COLO668 (cell line): ENCODE data around the gene ZNF423.

Experiments used
- DNase-seq: peaks from one replicate; lab custom pipeline; 2025; ENCODE audit not compliant: unreplicated experiment; lab: John Stamatoyannopoulos, UW

Gene ZNF423

GRCh38 chr16:49649013-49649765, 206.7 kb downstream of the ZNF423 start:
- no peak for DNase-seq

DNA sequence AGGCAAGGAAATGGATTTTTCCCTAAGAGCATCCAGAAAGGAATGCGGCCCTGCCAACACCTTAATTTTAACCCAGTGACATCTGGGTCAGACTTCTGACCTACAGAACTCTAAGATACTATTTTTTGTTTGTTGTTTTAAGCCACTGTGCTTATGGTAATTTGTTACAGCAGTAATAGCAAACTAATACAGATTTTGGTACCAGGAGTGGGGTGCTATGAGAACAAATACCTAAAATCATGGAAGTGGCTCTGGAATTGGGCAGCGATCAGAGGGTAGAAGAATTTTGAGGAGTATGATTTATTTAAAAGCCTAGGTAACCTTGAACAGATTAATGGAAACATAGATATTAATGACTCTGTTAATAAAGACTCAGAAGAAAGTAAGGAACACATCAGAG, 208.2 kb downstream of the ZNF423 start:
- no peak for DNase-seq

DNA sequence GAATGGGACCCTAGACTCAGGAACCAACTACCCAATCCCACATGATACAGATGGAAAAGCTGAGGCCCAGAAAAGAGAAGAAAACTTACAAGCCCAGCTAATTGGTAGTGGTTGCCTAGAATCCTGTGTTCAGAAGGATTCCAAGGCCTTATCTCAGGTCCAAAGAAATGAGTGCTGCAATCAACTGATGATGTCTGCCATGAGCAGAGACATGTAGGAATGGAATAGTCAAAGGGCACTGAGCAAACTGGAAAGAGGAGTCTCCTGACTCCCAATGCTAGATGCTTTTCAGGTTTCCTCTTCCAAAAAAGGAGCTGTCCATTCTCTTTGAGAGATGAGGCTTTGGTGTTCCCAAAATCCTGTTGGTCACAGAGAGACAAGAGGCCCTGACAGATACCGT, 210.6 kb downstream of the ZNF423 start:
- no peak for DNase-seq

DNA sequence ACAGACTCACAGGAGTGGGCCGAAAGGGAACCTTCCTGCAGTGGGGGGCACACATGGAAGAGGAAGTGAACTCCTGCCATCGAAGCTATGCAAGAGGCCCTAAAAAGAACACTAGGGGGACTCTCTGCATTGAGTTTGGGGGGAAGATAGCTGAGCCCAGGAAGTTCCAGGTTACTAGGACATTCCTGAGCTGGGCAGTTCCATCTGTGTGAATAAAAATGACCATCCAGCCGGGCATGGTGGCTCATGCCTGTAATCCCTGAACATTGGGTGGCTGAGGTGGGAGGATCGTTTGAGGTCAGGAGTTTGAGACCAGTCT, 211.8 kb downstream of the ZNF423 start:
- DNase-seq: no peak

- no peak for DNase-seq
Observed at GRCh38 chr16:49643429-49644144, 212.3 kb downstream of the ZNF423 start.

GRCh38 chr16:49641250-49641649, 214.7 kb downstream of the ZNF423 start:
- DNase-seq: no peak

DNA sequence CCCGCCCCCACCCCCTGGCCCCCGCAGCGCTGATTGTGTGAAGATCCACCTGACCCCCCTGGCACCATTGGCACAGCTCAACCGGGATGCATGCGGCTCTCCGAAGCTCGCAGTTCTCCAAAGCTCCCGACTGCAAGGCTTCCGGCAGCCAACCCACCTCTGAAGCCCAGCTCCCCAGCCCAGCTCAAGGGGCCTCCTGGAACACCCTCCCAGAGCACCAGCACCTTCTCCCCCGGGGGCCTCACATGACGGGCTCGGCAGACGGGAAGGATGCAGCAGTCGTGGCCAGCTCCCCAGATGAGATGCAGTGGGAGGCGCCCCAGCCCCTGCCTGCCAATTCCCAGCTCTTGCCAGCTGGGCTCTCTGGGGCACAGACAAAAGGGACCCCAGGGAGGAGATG, 215.3 kb downstream of the ZNF423 start:
- DNase-seq: no peak

DNA sequence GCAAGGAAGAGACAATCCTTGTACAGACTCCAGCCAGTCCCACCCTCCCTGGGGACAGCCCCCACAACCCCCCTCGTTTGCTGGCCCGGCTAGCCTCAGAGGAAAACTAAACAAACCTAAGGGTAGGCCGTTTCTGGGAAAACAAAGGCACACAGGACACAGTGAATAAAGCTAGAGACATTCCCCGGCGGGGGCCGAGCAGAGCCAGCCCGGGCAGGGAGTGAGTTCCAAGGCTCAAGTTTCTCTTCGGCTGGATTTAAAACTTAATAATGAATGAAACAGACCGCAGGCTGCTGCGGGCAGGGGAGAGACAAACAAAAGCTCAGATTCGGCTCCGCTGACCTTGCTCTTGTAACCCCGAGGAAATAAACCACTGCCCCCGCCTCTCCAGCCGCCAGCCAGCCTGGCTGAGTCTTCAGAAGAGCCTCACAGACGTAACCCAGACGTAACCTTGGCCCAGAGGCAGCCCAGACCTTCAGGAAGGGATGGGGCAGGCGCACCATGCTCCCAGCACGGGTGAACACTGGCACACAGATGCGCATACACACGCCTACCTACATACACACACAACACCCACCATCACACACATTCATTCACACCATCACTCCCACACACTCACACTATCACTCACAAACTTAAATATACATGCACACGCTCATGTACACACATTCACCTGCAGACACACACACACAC, 216.0 kb downstream of the ZNF423 start:
- DNase-seq: no peak

DNA sequence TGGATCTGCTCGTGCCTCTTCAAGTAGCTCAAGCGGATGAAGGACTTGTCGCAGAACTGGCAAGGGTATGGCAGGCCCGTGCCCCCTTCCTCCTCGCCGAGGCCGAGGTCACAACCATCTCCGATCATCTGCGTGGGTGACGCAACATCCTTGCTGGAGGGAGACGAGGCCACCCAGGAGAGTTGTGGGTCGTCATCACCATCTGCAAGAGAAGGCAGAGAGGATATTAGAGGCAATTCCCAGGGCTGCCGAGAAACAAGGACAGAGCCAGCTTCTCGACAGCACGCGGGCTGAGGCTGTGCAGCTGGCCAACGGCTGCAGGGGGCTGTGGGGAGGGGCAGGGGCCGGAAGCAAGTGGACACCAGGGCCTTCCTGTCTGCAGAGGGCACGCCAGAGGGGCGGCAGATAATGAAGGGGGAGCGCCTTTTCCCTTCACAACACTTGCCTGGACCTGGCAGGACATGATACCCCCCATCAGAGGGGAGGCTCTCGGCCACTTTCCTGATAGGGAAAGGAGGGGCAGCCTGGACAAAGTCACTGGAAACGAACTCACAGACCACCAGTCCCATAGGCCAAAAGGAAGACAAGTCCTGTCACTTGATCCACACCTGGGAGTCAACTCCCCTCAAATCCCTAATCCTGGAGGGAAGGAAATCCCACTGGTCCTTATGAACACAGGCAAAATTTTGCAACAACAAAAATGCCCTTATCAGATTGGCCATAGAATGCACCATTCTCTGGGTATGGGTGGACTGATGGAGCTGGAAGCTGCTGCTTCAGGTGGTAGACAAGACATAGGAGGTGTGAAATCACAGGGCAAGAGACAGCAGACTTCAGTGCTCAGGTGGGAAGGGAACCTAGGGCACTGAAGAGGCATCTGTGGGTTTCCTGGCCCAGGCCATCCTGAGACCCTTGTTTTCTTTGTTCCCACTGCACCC, 217.0 kb downstream of the ZNF423 start:
- DNase-seq: no peak

DNA sequence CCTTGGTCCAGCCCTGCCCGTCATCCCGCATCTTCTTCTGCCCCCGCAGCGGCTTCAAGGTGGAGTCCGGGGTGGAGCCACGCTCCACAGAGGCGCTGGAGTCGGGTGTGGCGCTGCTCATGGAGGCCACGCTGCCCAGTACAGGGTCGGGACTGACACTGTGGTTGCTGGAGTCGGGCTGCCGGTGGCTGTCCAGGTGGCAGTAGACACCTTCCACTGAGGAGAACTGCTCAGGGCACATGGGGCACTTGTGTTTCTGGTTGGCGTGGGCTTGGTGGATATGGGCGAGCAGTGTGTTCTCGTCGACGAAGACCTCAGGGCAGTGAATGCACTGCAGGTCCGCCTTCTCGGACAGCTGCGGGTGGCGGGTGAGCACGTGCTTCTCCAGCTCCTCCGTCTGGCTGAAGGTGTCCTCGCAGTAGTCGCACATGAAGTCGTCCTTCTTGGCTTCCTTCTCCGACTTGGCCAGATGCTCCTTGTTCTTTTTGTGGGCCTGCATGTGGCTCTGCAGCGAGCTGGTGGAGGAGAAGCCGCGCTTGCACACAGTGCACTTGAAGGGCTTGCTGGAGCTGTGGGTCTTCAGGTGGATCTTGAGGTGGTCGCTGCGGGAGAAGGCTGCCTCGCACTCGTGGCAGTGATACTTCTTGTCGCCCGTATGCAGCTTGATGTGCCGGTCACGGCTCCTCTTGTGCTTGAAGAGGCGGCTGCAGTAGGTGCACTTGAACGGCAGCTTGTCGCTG, 217.8 kb downstream of the ZNF423 start:
- DNase-seq: no peak

DNA sequence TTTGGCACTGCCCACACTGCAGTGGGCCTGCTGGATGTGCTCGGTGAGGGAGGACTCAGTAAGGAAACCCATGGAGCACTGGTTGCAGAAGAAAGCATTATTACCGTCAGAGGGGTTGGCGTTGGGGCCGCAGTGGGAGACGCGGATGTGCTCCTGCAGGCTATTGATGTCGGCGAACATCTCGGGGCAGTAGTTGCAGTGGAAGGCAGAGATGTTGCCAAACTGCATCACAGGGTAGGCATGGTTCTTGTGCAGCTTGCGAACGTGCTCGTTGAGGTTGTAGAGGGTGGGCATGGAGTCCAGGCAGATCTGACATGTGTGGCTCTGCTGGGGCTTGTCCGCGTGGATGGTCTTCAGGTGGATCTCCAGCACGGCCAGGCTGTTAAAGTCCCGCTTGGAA, 218.4 kb downstream of the ZNF423 start:
- no peak for DNase-seq

DNA sequence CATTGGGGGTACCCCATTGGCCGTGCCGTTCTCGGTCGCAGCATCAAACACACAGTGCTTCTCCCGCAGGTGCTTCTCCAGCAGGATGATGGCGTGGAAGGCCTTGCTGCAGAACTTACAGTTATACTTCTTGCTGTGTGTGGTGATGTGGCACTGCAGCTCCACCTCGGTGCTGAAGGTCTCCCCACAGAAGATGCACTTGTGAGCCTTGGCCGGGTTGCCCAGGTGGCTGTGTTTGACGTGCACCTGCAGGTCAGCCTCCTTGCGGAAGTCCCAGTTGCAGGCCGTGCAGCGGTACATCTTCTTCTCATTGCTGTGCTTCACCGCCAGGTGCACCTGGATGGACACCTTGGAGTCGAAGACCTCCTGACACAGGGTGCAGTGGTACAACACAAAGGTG, 219.3 kb downstream of the ZNF423 start:
- DNase-seq: no peak

DNA sequence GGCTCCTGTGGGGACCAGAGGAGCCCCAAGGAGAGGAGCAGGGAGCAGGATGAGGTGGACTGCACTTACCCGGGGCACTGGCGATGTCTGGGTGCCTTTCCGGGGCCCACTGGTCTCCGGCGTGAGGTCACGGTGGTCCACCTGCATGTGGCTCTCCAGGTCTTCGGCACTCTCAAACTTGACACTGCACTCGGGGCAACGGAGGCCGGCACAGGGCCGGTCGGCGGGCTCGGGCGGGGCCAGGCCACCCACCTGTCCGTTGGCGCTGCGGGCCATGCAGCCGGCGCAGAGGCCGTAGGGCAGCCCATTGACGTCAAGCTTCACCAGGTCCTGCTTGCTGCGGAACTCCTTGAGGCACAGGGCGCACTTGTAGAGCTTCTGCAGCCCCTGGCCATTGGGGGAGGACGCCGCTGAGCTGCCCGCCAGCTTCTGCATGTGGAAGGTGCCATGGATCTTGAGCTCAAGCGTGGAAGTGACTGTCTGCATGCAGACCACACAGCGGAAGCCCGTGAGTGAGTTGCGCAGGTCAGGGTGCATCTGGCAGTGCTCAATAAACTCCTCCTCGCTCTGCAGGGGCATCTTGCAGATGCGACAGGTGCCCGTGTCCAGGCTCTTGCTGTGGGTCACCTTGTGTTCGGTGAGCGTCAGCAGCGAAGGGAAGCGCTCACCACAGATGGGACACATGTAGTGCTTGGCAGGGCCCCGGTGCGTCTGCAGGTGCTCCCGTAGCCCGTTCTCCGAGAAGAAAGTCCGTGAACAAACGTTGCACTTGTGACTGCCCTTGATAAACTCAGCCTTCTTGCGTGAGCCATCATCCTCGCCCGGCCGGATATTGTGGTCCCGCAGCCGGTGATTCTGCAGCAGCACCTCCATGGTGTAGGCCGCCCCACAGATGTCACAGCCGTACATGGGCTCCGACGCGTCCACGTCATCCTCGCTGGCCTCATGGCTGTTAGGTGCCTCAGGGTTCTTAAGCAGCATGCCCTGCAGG, 220.0 kb downstream of the ZNF423 start:
- DNase-seq: no peak

GRCh38 chr16:49635009-49635350, 220.9 kb downstream of the ZNF423 start:
- no peak for DNase-seq

DNA sequence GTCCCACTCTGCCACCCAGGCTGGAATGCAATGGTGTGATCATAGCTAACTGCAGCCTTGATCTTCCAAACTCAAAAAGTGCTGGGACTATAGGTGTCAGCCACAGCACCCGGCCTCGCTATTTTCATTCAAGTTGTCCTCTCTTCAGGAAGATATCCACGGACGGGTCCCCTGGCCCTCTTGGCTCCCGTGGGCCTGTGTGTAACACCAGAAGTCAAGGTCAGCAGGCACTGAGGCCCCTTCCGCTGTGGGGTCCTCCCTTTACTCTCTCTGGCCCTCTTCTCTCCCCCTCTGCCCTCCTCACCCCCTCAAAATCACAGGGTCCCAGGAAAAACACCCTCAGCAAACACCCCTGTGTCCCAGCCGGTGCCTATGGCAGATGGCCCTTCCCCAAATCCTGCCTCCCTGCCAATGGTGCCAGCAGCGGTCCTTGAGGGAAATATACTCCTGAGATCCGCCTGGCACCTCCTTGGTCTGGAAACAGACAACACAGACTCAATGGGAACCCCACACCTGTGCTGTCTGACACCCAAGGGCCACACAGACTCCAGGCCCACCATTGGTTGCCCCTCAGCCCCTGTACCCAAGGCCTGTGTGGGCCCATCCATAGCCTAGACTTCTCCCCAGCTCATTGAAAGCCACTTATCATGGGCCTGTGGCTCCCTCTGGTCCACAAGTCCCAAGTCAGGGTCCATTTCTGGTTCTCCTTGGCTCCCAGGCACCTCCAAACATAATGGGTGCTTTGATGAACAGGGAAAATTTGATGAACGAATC, 221.5 kb downstream of the ZNF423 start:
- no peak for DNase-seq

DNA sequence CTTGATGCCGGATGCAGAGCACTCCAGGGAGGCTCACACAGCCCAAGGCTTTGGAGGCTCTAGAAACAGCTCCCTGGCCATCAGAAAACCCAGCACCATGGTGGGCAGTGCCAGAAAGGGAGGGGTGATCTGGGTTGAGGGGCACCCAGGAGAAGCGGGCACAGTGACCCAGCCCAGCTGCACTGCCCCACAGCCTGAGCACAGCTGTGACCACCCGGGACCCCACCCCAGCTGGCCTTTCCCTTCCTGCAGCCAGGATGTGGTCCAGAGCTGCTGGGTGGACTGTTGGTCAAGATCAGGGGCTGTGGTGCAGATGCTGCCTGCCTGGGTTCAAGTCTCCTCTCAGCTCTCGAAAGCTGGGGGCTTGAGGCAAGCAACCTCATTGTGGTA, 223.1 kb downstream of the ZNF423 start:
- no peak for DNase-seq

DNA sequence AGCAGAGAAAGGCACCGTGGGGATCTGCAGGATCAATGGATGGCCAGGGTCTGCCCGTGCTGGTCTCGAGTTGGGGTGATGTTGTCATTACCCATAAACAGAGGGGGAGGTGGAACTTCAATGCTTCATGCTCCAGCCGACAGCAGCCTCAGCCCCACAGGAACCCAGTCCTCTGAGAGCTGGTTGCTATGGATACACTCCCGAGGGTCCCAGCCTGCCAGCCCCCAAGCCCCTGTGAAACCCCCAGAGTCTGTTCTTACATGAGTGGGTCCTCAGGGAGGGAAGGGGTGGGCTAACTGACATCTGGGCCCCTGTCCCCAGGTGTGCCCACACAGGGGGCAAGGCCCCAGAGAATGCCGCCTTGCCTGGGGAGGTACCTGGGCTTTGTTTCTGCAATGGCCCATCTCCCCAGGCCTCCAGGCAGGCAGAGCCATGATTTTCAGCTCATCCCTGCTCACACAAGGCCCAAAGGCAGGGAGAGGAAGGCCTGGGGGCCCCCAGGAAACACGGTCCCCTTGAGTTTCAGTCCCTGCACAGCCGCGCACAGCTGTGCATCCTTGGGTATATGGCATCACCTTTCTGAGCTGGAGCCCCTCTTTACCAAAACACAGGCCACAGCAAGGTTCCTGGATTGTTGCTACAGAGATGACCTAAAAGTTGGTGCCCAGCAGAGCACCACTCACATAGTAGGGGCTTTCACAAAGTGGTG, 223.7 kb downstream of the ZNF423 start:
- no peak for DNase-seq
